ENCODE measurements around the gene ORC4. TPM values are rescaled to one million over a fixed set of nuclear protein-coding genes. Genes with fewer than 3 reads are reported as not detected.

Gene ORC4
- total RNA-seq, 6 experiments from 2014 or later: 26.2 to 35.4 (median 32.8) TPM

- Mint-ChIP-seq H3K4me1 (ENCODE audit: low read depth) (peaks cover 6% of the 10 kb centered on the region), H3K36me3 (ENCODE audit: low read depth) (no peaks in the 10 kb centered on the region), H3K9me3 (no peaks in the 10 kb centered on the region), H3K27ac (no peak overlapping the region), H3K27me3 (ENCODE audit: insufficient read depth) (no peaks in the 10 kb centered on the region), H3K4me3 (no peak overlapping the region)
- DNase-seq: no peak
- TF ChIP-seq, protein P1, sequence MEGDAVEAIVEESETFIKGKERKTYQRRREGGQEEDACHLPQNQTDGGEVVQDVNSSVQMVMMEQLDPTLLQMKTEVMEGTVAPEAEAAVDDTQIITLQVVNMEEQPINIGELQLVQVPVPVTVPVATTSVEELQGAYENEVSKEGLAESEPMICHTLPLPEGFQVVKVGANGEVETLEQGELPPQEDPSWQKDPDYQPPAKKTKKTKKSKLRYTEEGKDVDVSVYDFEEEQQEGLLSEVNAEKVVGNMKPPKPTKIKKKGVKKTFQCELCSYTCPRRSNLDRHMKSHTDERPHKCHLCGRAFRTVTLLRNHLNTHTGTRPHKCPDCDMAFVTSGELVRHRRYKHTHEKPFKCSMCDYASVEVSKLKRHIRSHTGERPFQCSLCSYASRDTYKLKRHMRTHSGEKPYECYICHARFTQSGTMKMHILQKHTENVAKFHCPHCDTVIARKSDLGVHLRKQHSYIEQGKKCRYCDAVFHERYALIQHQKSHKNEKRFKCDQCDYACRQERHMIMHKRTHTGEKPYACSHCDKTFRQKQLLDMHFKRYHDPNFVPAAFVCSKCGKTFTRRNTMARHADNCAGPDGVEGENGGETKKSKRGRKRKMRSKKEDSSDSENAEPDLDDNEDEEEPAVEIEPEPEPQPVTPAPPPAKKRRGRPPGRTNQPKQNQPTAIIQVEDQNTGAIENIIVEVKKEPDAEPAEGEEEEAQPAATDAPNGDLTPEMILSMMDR (IDR thresholded peaks at IDR 0.05): no peak
Measured at GRCh38 chr2:147882631-147883030, 137.9 kb downstream of the ORC4 start.

Other genes starting within 250 kb of the ORC4 start
- 1 to 10 TPM; 4.1 to 6.2 (median 5.0) TPM for gene ACVR2A, start 175.7 kb downstream of the ORC4 start, total RNA-seq (2021; fragmentation: NEBNext Ultra II Directional; extraction: Animal tissue kit (Norgen Biotek cat#: 25700))
- gene MBD5, start 354 bp upstream of the ORC4 start, total RNA-seq (2021; fragmentation: NEBNext Ultra II Directional; extraction: Animal tissue kit (Norgen Biotek cat#: 25700)): 10 to 100 TPM; 29.1 to 41.0 (median 35.0) TPM